Astrocyte of the spinal cord (primary cell): Measurements from ENCODE around the gene SULT1C4.

Experiments used
- DNase-seq: peaks from one replicate; pipeline ENCODE4 v3.0.0; 2011; ENCODE audit warnings: low read depth, low spot score
- H3K4me3 ChIP-seq: 2 replicates; pipeline ENCODE4 v1.5.1; 2011; ENCODE audit warnings: low read depth, mild to moderate bottlenecking, low read length, moderate library complexity
- CTCF ChIP-seq: IDR thresholded peaks from 2 replicates; pipeline ENCODE4 v1.5.1; 2012; ENCODE audit warnings: low read depth, mild to moderate bottlenecking, low read length, inconsistent platforms
- in situ Hi-C: cut with HindIII; loops from 2 replicates; pipeline ENCODE4 v1.10.0; 2017; ENCODE audit warnings: low sequenced_read_pairs

SULT1C4 gene

GRCh38 chr2:108367561-108368175 lies 10.1 kb upstream of the SULT1C4 start:
- TF ChIP-seq CTCF, result no peak
- DNase-seq, result peak; percentile 20
- in situ Hi-C loops, result no loop called here
- H3K4me3 ChIP-seq, result no peak overlapping the region

GRCh38 chr2:108369153-108369552 lies 8.6 kb upstream of the SULT1C4 start:
- in situ Hi-C loops, result no loop called here
- no peak overlapping the region for H3K4me3 ChIP-seq

DNA sequence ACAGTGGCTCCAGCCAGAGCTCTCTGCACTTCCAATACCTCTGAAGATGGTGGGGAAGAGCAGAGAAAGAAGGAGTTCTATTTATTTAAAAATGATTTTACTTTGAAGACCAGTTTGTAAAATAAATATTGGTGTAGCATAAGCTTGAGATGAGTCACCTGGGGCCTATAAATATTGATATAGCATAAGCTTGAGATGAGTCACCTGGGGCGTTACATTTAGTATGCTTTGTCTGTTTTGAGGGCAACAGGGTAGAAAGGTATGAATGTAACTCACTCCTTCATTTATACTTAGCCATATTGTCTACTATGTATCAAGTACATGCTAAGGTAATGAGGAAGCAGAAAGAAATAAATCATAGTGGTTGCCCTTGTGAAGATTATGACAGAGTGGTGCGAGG lies 7.7 kb upstream of the SULT1C4 start:
- peak; percentile 22 for DNase-seq

More at GRCh38 chr2:108369153-108369552, 8.6 kb upstream of the SULT1C4 start:
- no peak for DNase-seq
- no peak for TF ChIP-seq CTCF

GRCh38 chr2:108376774-108377173 lies 980 bp upstream of the SULT1C4 start:
- H3K4me3 ChIP-seq, result no peak overlapping the region
- no peak for DNase-seq
- no peak for TF ChIP-seq CTCF
- in situ Hi-C loops, result no loop called here

More for the DNA sequence above, 7.7 kb upstream of the SULT1C4 start:
- in situ Hi-C loops, result no loop called here
- TF ChIP-seq CTCF, result no peak
- H3K4me3 ChIP-seq, result no peak overlapping the region

- DNase-seq, result peak; percentile 79
- in situ Hi-C loops, result no loop called here
- H3K4me3 ChIP-seq, result no peak overlapping the region
- TF ChIP-seq CTCF, result no peak
Observed at GRCh38 chr2:108377401-108377800, 353 bp upstream of the SULT1C4 start.

DNA sequence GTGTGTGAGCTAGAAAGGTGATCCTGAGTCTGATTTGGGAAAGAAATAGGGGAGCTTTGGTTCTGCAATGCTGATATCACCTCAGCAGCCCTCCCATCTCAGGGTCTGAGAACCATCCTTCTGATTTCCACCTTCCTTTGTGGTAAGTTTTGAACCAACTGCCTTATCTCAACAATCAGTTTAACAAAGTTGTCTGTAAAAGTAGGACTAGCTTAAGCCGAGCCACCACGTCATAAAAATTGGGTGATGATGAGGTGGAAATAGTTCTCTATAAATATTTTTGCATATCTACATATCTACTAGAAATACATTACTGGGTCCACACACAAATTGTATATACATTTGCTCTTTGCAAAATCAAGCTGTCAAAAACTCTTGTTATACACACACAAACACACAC lies 1.1 kb downstream of the SULT1C4 start:
- no peak for TF ChIP-seq CTCF
- no peak for DNase-seq
- in situ Hi-C loops, result no loop called here
- peak overlapping the region; percentile 28 for H3K4me3 ChIP-seq
